Hematopoietic multipotent progenitor cell treated with erythropoietin and hydrocortisone succinate and interleukin-3 and kit ligand, for 6 days (in vitro differentiated cells): ENCODE measurements around the gene AQP1.

Experiments used
- DNase-seq: peaks from one replicate; pipeline ENCODE4 v3.0.0-alpha.2; 2015

AQP1 gene

DNA sequence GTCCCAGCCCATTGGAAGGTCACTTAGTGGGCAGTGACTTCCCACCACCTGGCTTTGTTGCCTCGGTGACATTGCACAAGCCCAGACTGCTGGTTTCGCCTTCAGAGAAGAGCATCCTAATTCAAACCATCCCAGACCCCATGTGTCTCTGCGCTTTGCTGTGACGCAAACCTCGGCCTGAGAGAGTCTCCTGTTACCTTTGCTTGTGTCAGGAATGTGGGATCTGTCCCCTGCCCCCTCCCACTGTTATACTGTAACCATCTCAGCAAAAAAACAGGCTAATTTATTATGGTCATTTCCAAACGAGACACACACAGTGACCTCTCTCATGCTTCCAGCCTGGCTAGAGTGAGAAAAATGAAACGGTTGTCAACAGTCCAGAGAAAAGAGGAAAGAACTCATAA is 25.0 kb upstream of the AQP1 start:
- no peak for DNase-seq

GRCh38 chr7:30887464-30887872 is 24.2 kb upstream of the AQP1 start:
- DNase-seq: no peak

DNA sequence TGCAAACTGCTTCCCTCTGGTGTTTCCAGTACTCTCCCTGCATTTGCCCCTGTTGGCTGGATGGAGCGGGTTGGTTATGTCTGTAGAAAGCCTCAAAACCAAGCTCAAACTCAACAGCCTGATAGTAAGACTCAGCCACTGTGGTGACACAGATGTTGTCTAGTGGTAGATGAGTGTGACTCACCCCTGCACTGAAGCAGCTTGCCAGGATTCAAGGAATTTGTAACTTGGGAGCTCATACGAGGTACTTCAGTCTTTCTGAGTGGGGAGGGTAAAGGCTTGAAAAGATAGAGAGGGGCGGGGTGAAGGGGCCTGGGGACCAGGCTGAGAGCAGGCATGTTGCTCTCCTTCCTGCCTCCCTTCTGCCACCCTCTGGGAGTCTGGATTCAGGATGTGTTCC is 22.9 kb upstream of the AQP1 start:
- DNase-seq: no peak

GRCh38 chr7:30890226-30890625 is 21.4 kb upstream of the AQP1 start:
- no peak for DNase-seq

GRCh38 chr7:30893357-30893756 is 18.3 kb upstream of the AQP1 start:
- DNase-seq: no peak

GRCh38 chr7:30894009-30894408 is 17.6 kb upstream of the AQP1 start:
- DNase-seq: no peak

GRCh38 chr7:30894866-30895605 is 16.6 kb upstream of the AQP1 start:
- DNase-seq: peak; percentile 60

GRCh38 chr7:30896036-30896435 is 15.6 kb upstream of the AQP1 start:
- no peak for DNase-seq

DNA sequence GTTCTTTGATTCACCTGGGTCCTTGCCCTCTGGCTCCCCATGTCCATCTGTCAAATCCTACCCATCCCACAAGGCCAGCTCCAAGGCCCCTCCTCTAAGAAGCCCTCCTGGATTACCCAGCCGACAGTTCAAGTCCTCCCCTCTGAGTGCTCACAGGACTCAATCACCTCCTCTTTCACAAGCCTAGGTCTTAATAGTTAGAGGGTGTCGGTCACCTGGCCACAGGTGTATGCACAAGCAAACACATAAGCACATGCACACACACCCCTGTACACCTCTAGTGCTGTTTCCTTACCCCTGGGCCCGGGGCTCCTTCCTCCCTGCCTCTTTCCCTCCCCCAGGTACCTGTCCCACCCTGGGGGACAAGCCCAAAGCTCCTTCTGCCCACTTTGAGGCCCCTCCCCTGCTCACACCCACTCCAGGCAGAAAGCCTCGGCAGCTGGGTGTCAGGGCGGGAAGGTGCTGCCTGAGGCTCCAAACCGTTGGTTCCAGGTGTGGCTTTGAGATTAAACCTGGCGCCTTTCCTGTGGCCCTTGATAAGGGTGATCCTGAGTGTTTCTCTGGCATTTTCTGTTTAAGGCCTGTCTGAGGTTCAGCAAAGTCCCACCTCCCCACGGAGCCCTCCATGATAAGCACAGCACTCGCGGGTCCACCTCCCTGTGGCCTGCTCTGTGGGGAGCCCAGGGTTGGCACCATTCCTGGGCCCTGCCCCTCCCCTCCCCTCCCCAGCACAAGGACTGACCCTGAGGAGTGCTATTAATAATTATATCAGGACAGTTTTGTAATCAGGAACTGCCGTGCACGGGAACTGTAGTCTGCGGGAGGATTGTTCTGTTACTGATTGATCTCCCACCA is 14.6 kb upstream of the AQP1 start:
- peak; percentile 95 for DNase-seq

GRCh38 chr7:30897770-30898169 is 13.9 kb upstream of the AQP1 start:
- no peak for DNase-seq

GRCh38 chr7:30898411-30898810 is 13.2 kb upstream of the AQP1 start:
- DNase-seq: no peak

DNA sequence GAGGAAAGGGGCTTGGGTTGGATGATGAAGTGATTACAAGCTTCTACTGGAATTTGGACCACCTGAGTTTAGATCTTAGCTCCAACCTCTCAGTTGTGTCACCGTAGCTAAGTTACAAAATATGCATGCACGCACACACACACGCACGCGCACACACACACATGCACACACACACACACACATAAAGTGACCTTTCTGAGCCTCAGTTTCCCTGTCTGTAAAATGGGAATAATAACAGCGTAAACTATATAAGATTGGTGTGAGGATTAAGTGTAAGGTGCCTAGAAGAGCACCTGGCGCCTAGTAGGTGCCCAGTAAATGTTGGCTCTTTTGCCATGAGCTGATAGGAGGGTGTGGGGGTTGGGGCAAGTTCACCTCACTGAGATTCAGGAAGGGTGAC is 12.6 kb upstream of the AQP1 start:
- no peak for DNase-seq

GRCh38 chr7:30899630-30900029 is 12.0 kb upstream of the AQP1 start:
- DNase-seq: no peak

DNA sequence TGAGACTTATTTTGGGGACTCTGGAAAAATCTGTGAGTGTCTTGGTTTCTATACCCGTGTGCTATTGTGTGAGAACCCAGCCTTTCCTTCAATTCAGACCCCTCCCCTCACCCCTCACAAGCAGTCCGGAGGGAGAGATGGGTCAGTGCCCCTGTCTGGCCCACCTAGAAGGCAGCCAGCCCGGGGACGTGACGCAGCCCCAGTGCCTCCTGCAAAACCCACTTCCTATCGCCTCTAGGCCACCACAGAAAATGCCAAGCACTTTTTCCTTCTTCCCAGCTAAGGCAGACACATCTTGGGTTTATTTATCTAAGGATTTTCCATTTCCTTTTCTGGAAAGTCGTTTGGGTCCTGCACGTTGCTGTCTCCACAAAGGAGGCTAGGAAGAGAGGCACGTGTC is 11.6 kb upstream of the AQP1 start:
- no peak for DNase-seq

- no peak for DNase-seq
Observed at GRCh38 chr7:30900803-30901362, 10.8 kb upstream of the AQP1 start.

GRCh38 chr7:30901856-30902255 is 9.8 kb upstream of the AQP1 start:
- DNase-seq: no peak

DNA sequence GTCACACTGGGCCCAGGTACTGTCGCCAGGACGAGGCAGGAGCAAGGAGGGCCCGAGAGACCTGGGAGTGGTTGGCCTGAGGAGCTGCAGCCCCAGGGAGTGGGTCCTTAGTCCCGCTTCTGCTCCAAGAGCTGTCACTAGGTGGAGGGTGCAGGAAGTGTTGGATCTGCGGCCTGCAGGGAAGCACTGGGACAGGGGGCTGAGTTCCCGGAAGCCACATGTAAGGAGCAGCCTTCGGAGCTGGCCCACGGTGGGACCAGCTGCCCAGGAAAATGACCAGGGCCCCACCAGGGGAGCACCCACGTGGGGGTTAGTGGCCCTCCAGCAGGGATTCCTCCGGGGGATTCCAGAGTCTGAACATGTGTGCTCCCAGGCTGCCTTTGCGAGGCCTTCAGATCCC is 9.2 kb upstream of the AQP1 start:
- no peak for DNase-seq

GRCh38 chr7:30903146-30903545 is 8.5 kb upstream of the AQP1 start:
- no peak for DNase-seq

DNA sequence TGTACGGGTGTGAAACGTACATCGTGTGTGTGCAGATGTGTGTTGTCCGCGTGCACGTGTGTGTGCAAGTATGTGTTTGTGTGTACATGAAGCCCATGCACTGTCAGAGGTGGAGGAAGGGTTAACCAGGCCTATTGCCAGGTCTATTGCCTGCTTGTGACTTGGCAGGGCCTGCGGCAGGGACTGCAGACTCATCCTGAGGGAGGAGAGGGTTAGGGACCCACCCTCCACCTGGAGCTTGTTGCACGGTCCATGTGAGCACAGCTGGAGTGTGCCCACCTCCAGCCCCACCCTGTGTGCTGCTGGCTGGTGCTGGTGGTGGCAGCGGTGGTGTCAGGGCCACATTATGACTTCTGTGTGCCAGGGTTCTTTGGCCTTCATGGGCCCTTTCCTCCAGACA is 7.1 kb upstream of the AQP1 start:
- DNase-seq: no peak

DNA sequence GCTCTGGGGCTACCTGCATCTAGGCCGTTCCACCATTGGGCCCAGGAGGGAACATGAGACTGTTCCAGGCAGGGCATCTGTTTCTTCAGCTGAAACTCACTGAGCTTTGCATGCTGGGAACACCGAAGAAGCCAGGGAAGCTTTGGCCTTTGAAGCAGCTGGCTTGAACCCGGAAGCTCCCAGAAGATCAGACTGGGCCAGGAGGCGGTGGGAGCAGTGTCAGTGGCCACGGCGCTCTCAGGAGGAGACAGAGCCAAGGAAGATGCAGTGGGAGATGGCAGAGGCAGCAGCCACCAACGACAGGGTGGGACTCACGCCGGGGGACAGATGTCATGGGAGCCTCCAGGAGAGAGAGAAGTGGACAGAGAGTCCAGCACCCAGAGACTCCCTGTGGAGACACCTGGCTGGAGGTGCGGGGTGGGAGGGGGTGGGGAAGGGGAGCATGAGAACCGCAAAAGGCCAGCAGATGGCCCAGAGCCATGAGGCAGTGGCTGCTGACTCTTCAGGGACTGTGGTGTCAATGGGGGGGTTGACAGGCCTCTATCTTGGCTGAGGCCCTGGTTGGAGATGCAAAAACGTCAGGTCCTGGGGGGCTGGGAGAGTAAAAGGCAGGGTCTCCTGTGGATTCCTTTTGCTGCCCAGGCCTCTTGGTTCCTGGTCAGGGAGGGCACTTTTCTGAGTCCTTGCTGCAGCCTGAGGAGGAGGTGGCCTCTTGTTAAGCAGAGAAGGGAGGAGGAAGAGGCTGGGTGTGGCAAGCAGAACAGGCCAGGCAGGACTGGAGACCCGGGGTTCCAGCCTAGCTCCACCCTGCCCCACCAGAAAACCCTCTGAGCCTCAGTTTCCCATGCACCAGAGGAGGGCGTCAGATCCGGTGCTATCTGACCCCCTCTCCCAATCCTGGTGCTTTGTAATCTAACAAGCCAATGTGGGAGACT is 6.3 kb upstream of the AQP1 start:
- DNase-seq: no peak

DNA sequence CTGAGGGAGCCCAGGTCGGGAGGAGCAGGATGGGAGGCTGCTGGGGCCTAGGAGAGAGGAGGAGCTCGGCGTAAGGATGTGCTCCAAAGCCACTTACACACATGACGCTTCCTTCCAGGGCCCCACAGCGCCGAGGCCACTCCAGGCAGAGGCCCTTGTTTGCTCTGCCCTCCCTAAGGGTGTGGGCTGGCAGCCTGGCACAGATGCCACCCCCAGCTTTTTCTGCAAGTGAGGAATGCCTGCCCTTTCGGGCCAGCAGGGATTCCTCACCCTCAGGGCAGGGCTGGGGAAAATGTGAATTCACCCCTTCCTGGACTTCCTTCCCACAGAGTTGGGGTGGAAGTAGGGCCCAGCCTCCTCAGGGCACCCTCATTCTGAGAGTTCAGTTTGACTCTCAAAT is 5.6 kb upstream of the AQP1 start:
- no peak for DNase-seq

GRCh38 chr7:30906515-30907240 is 5.0 kb upstream of the AQP1 start:
- no peak for DNase-seq
